SHP77 treated with DMSO at 0.1 percent for 48 hours (cell line): ENCODE data around the gene TPSB2.
"Not testable (repeated sequence)": the region's sequence is repeated elsewhere in the genome, so short reads cannot be mapped to it uniquely, and the experiment has no call there.

ENCODE experiments used
- DNase-seq: peaks from one replicate; lab custom pipeline; 2025; lab: John Stamatoyannopoulos, UW

TPSB2 gene

DNA sequence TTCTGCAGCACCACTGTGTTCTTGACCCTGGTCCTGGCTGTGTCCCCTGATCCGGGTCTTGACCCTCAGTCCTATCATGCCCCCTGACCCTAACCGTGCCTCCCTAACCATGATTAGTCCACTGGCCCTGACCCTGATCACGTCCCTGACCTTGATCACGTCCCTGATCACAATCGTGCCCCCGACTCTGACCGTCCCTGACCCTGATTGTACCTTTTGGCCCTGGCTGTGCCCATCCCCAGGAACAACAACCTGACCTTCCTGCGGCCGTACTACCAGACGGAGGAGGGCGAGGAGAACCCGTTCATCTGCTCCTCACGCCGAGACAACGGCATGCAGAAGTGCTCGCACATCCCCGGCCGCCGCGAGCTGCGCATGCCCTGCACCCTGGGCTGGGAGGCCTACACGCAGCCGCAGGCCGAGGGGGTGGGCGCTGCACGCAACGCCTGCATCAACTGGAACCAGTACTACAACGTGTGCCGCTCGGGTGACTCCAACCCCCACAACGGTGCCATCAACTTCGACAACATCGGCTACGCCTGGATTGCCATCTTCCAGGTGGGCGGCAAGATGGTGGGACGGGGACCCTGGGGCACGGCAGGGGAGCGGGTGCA, 29.9 kb downstream of the TPSB2 start:
- DNase-seq, result no peak

DNA sequence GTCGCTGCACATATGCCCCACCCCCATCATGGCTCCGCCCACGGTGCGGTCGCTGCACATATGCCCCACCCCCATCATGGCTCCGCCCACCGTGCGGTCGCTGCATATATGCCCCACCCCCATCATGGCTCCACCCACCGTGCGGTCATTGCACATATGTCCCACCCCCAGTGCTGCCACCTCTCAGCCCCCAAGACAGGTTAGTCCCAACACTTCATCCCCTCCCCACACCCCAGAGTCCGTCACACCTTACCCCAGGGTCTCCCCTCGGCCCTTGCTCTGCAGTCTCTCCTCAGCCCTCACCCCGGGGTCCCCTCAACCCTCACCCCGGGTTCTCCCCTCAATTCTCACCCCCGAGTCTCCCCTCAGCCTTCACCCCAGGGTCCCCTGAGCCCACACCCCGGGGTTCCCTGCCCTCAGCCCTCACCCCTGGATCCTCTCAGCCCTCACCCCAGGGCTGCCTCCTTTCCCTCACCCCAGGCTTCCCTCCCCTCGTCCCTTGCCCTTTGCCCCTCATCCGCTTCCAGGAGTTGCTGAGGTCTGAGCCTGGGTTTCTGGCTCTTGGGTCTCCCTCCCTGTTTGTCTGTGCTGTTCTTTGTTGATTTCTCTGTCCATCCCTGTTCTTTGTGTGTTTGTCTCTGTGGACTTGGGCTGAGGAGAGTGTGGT, 30.5 kb downstream of the TPSB2 start:
- no peak for DNase-seq

DNA sequence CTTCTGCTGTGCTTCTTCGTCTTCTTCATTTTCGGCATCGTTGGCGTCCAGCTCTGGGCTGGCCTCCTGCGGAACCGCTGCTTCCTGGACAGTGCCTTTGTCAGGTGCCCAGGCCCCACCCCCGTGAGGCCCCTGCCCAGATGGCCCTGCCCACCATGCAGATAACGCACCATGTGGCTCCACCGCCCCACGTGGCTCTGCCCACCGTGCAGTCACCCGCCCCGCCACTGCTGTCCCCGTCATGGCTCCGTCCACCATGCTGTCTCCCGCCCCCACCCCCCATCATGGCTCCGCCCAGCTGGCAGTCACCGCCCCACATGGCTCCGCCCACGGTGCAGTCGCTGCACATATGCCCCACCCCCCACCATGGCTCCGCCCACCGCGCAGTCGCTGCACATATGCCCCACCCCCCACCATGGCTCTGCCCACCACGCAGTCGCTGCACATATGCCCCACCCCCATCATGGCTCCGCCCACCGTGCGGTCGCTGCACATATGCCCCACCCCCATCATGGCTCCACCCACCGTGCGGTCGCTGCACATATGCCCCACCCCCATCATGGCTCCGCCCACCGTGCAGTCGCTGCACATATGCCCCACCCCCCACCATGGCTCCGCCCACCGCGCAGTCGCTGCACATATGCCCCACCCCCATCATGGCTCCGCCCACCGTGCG, 31.2 kb downstream of the TPSB2 start:
- DNase-seq, result not testable (repeated sequence)

DNA sequence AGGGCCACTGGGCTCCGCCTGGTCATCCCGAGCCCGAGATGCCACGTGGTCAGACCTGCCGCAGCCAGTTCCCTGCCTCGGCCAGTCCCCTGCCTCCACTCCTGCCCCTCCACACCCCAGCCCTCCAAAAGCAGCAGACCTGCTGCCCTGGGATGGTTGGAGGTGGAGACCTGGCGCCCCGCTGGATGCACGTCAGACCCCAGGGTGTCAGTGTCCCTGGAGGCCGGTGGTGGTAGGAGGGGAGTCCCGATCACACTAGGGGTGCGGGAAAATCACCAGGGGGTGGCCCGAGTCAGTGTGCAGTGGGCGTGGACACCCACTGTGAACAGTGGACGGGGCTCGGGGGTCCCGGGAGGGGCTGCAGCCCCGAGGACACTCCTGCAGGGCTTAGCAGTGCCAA, 31.8 kb downstream of the TPSB2 start:
- DNase-seq, result no peak

DNA sequence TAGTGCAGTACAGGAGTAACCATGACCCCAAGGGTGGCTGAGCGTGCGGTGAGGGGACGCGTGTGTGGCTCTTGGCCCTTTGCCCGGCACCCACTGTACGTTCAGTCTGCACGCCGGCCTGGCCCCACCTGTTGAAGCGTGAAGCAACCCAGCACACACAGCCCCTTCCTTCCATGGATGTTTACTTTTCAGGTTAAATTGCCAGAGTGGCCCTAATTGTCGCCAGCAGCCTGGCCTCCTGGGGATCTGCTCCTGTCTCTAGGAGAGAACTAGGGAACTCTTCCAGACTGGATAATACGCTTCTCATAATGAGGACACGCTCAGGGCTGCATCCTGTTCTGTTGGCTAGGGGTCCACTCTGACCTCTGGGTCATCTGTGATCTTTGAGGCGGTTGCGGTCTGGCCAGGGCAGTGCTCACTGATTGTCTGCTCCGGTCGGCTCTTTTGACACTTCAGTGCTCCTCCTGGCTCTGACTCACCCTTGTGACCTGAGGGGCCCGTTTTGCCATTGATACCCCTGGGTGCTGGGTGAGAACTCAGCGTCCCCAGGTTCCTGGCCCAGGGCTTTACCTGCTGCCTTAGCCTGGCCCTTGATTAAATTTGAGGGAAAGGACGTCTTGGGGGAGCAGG, 32.6 kb downstream of the TPSB2 start:
- no peak for DNase-seq

DNA sequence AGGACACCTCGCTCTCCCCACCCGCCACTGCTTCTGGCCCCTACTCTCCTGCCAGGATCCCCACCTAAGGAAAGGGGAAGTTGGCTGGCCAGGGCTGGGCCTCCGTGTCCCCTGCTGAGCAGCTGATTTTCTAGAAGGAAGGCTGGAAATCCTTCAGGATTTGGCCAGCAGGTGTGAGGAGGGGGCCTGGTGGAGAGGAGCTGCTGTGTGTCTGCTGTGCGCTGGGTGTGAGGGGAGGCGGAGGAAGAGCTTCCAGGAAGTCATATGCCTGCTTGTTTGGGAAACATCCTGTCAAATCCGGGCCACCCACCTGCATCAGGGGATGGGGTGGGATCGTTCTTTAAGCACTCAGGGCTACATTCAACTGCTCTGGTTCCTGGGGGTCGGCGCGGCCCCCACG, 33.5 kb downstream of the TPSB2 start:
- no peak for DNase-seq

DNA sequence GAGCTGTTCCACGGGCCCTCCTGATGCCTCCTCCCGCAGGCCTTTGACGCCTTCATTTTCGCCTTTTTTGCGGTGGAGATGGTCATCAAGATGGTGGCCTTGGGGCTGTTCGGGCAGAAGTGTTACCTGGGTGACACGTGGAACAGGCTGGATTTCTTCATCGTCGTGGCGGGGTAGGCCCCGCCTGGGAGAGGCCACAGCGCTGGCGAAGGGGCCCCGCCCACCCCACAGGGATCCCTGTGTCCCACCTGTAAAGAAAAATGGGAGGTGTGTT, 34.7 kb downstream of the TPSB2 start:
- no peak for DNase-seq

DNA sequence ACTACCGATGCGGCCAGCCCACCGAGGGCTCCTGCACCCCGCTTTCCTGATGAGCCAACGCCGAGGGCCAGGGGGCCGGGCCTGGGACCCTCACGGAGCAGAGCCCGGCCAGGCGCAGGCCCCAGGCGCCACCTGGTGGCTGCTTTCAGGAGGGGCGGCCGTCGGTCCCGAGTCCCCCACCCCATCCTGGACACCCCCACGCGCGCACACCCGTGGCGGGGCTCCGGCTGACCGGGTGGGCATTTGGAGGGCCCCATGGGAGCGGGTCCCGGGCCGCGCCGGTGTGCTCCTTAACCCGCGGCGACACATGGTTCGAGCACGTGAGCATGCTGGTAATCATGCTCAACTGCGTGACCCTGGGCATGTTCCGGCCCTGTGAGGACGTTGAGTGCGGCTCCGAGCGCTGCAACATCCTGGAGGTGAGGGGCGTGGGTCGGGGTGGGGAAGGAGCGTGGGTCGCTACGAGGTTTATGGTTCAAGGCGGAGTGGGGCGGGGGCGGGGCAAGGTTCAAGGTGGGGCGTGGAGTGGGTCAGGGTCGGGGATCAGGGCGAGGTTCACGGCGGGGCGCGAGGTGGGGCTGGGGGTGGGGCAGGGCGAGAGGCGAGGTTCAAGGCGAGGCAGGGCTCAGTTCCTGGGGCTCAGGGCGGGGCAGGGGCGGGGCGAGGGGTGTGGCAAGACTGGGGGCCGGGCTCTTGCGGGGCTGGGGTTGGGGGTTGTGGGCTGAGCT, 35.2 kb downstream of the TPSB2 start:
- DNase-seq, result no peak

DNA sequence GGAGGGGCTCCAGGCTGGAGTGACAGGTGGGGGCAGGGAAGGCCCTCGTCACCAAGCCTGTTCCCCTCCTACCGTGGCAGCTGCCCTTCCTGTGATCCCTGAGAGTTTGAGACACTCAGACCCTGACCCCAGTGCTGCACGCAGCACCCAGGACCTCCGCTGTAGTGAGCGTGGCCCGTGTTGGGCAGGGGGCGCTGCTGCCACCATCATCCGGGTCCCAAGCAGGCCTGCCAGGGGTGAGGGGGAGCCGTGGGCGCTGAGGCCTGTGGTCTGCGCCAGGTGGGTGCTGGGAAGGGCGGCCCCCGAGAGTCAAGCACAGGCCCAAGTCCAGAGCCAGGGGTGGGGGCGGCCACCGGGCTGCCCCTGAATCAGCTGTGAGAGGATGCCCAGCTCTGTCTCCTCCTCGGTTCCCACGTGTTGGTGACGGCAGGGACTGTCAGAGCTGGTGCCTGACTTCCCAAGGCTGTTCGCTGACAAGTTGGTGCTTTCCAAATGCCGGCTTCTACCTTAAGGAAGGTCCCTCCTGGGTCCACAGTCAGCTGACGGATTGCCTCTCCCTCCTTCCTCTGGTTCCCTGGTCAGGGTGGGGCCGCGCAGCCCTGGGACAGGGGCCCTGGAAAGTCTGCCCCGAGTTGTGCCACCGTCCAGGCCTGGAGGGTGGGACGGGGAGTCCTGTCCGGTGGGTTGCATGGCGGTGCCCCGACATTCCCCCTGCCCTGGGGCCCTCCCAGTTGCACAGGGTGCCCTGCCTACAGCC, 36.0 kb downstream of the TPSB2 start:
- DNase-seq, result no peak

DNA sequence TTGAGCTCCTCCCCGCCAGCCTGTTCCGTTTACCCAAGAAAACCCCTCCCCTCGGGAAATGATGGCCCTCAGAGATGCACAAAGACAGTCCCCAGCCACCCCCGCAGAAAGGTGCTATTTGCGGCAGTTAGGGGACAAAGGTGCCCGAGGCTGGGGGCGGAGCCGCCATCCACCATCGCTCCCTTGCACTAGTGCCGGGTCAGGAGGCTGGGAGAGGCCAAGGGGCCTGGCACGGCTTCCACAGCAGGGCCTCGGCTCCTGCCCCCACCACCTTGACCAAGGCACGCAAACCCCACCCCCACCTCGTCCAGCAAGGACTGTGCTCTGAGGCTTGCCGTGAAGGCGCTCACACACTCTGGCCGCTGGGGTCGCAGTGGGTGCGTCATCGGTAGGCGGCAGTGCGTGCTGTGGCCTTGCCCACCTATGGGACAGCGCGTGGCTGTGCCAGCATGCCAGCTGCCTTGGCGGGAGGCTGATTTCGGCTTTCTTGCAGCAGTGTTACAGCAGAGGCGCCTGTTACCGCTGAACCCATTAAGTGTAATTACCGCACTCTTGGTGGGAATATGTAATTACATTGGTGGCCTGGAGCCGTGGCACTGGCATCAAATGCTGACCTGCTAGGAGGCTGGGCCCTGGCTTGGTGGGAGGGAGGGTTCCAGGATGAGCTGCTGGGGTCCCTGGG, 36.7 kb downstream of the TPSB2 start:
- peak; percentile 23 for DNase-seq

DNA sequence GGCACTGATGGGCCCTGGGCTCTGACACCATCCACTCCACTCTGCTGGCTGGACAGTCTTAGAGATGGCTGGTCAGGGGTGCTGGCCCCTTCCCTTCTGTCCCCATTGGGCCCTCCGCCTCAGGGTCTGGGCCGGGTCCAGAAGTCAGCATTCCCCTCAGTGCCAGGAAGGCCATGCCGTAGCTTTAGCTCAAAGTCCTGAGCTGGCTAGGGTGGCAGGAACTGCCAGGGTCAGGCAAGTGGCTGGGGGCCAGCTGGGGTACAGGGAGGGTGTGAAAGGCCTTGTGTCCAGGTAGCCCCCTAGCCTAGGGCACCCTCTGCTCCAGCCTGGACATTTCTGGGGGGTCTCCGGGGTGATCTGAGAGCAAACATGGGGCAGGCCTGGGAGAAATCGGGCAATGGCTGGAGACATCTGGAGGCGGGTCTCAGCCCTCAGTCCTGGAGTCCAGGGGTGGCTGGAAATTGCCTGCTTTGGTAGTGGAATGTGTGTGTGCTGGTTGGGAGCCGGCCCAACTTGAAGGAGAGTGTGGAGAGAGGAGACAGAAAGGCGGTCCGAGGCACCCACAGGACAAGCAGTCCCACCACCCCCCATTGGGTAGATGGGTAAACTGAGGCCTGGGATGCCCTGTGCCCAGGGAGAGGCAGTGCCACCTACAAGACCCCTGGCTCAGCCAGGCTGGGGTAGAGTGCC, 37.5 kb downstream of the TPSB2 start:
- DNase-seq, result no peak

DNA sequence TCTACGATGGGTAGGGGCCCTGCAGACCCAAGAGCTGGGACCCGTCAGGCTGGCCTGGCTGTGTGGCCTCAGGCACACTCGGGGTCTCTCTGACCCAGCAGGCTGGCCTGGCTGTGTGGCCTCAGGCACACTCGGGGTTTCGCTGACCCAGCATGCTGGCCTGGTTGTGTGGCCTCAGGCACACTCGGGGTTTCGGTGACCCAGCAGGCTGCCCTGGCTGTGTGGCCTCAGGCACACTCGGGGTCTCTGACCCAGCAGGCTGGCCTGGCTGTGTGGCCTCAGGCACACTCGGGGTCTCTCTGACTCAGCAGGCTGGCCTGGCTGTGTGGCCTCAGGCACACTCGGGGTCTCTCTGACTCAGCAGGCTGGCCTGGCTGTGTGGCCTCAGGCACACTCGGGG, 39.2 kb downstream of the TPSB2 start:
- DNase-seq, result not testable (repeated sequence)

DNA sequence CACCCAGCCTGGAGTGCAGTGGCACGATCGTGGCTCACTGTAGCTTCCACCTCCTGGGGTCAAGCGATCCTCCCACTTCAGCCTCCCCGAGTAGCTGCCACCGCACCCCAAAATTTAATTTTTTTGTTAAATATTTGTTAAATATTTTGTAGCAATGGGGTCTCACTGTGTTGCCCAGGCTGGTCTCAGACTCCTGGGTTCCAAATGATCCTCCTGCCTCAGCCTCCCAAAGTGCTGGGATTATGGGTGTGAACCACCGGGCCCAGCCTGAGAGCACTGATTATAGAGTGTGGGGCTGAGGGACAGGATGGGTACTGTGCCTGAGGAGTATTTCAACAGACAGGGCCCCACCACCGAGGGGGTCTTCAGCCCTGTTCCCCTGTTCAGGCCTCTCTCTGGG, 40.5 kb downstream of the TPSB2 start:
- no peak for DNase-seq

DNA sequence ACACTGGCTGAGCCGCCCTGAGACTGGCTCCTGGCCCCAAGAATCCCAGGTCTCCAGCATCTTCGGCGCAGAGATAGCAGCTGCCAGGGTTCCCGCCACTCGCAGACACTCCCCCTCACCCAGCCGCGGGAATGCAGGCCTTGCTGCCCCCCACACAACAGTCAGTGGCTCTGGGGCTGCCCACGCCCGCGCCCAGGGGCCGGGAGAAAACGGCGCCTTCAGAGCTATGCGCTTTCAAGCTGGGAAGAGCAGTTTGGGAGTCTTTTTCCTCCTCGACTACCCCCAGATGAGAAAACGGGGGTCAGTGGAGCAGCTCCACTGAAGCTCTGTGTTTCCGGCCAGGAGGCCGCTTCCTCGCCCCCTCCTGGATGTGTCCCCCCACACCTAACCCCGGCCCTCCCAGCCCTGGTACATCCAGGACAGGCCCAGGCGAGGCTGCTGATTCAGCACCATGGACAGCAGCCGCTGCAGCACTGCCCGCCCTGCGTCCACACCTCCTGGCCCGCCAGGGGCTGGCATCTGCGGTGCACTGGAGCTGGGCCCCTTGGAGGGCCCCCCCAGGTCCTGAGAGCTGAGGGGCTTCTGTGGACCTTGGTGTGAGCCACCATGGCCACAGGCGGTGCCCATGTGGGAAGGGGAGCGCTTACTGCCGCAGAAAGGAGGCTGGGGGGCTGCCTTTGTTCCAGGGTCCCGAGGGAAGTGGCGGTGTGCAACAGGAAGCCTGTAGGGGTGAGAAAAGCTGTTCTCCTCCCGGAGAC, 41.4 kb downstream of the TPSB2 start:
- no peak for DNase-seq

DNA sequence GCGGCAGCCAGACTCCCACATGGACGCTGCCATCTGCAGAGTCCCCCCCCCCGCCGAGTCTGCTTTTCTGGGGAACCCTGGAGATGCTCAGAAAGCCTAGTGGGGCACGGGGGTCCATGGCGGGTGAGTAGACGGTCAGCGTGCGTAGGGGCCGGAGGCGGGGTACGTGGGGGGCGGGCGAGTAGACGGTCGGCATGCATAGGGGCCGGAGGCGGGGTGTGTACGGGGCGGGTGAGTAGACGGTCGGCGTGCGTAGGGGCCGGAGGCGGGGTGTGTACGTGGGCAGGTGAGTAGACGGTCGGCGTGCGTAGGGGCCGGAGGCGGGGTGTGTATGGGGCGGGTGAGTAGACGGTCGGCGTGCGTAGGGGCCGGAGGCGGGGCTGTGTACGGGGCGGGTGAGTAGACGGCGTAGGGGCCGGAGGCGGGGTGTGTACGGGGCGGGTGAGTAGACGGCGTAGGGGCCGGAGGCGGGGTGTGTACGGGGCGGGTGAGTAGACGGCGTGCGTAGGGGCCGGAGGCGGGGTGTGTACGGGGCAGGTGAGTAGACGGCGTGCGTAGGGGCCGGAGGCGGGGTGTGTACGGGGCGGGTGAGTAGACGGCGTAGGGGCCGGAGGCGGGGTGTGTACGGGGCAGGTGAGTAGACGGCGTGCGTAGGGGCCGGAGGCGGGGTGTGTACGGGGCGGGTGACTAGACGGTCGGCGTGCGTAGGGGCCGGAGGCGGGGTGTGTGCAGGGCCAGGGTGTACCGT, 44.4 kb downstream of the TPSB2 start:
- not testable (repeated sequence) for DNase-seq

DNA sequence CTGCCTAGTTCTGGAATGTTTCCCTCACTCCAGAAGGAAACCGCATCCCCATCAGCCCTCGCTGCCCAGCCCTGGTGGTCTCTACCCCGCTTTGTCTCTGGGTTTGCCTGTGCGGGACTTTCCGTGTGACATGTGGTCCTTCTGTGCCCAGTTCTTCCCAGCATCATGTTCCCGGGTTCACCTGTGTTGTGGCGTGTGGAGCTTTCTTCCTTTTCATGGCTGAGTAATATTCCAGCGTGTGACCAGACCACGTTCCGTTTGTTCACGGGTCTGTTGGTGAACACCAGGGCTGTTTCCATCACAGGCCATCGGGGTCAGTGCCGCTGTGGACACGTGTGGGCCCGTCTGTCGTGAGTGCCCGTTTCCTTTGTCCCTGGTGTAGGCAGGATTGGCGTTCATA, 45.0 kb downstream of the TPSB2 start:
- DNase-seq, result no peak

DNA sequence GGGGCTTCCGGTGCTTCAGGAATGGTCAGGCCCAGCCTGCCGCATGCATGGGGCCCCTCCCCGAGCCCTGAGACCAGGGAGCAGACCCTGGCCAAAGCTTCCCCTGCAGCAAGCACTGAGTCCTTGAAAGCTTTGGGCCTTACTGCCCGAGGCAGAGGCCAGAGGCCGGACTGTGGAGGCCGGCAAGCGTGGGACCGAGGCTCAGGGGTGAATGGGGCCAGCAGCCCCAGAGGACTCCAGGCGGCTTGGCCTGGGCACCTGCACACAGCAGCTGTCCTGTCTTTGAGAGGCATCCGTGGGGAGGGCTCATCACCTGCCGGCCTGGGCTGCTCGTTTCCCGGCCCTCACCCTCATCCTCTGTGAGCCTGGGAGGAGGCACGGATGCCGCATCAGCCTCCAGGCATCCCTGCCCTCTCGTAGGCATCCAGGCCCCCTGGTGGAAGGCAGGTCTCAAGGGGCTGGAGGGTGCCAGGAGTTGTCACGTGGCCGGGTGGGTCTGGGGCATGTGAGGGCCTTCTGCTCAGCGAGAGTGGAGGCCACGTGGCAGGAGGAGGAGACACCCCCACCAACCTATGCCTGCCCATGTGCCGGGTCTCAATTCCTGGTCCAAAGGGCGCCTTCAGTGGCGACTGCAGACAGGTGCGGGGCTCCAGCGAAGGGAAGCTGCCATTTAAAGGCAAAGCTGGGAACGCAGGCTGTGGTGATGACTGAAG, 45.7 kb downstream of the TPSB2 start:
- DNase-seq, result peak; percentile 83
